Stomach smooth muscle (tissue), 2 donors: Measurements from ENCODE around the gene ABAT.

Experiments used
- H3K27ac ChIP-seq: one replicate; pipeline ENCODE4 v1.7.0; 2013; ENCODE audit warnings: mild to moderate bottlenecking, low read length, inconsistent platforms
- H3K27me3 ChIP-seq, 2 donors: one replicate each; pipeline ENCODE4 v1.7.0; 2013; ENCODE audit warnings: low read length in 2 of 2; ENCODE audit not compliant: insufficient read depth in 2 of 2, control insufficient read depth in 1 of 2
- H3K36me3 ChIP-seq, 2 donors: one replicate each; pipeline ENCODE4 v1.7.0; 2013; ENCODE audit warnings: low read length in 2 of 2; ENCODE audit not compliant: control insufficient read depth in 2 of 2, insufficient read depth in 2 of 2
- H3K4me1 ChIP-seq: one replicate; pipeline ENCODE4 v1.7.0; 2013; ENCODE audit warnings: low read length; ENCODE audit not compliant: control insufficient read depth, insufficient read depth
- H3K4me3 ChIP-seq, 2 donors: one replicate each; pipeline ENCODE4 v1.7.0; 2013; ENCODE audit warnings: low read length in 2 of 2
- H3K9ac ChIP-seq, 2 donors: one replicate each; pipeline ENCODE4 v1.7.0; 2013; ENCODE audit warnings: low read length in 2 of 2, mild to moderate bottlenecking in 1 of 2
- H3K9me3 ChIP-seq, 2 donors: one replicate each; pipeline ENCODE4 v1.7.0; 2013; ENCODE audit warnings: low read length in 2 of 2; ENCODE audit not compliant: control insufficient read depth in 2 of 2
- donor health status: healthy.
- donor health status: Pancreatic carcinoma.

Gene ABAT

GRCh38 chr16:8634991-8635736 lies 39.3 kb upstream of the ABAT start:
- Histone ChIP-seq H3K9me3 (no peaks in the 10 kb centered on the region), H3K27me3 (no peaks in the 10 kb centered on the region), H3K4me1 (no peaks in the 10 kb centered on the region), H3K4me3 (no peak overlapping the region), H3K36me3 (peaks cover 37 to 72% of the 10 kb centered on the region in 2 donors), H3K27ac (no peak overlapping the region), H3K9ac (no peak overlapping the region)

GRCh38 chr16:8639694-8640093 lies 34.7 kb upstream of the ABAT start:
- Histone ChIP-seq H3K27ac (no peak overlapping the region), H3K27me3 (no peaks in the 10 kb centered on the region), H3K4me3 (no peak overlapping the region), H3K9me3 (no peaks in the 10 kb centered on the region), H3K4me1 (no peaks in the 10 kb centered on the region), H3K36me3 (peaks cover 62 to 80% of the 10 kb centered on the region in 2 donors), H3K9ac (no peak overlapping the region)

GRCh38 chr16:8641671-8642070 lies 32.7 kb upstream of the ABAT start:
- no peak overlapping the region for H3K4me3 ChIP-seq
- no peaks in the 10 kb centered on the region for H3K9me3 ChIP-seq
- no peaks in the 10 kb centered on the region for H3K4me1 ChIP-seq
- no peaks in the 10 kb centered on the region for H3K27me3 ChIP-seq
- H3K9ac ChIP-seq: no peak overlapping the region
- no peak overlapping the region for H3K27ac ChIP-seq
- peaks cover 71 to 80% of the 10 kb centered on the region in 2 donors for H3K36me3 ChIP-seq

GRCh38 chr16:8642146-8642545 lies 32.3 kb upstream of the ABAT start:
- Histone ChIP-seq H3K4me3 (no peak overlapping the region), H3K36me3 (peaks cover 69 to 80% of the 10 kb centered on the region in 2 donors), H3K9me3 (no peaks in the 10 kb centered on the region), H3K27ac (no peak overlapping the region), H3K9ac (no peak overlapping the region), H3K4me1 (no peaks in the 10 kb centered on the region), H3K27me3 (no peaks in the 10 kb centered on the region)

- Histone ChIP-seq H3K4me1 (no peaks in the 10 kb centered on the region), H3K36me3 (peaks cover 66 to 75% of the 10 kb centered on the region in 2 donors), H3K9me3 (no peaks in the 10 kb centered on the region), H3K27me3 (no peaks in the 10 kb centered on the region), H3K9ac (no peak overlapping the region), H3K4me3 (no peak overlapping the region), H3K27ac (no peak overlapping the region)
These were observed 29.9 kb upstream of the ABAT start for GRCh38 chr16:8644211-8645140.

- H3K27me3 ChIP-seq: no peaks in the 10 kb centered on the region
- no peak overlapping the region for H3K4me3 ChIP-seq
- no peaks in the 10 kb centered on the region for H3K4me1 ChIP-seq
- H3K9me3 ChIP-seq: no peaks in the 10 kb centered on the region
- peaks cover 60 to 68% of the 10 kb centered on the region in 2 donors for H3K36me3 ChIP-seq
- H3K27ac ChIP-seq: no peak overlapping the region
- H3K9ac ChIP-seq: no peak overlapping the region
These were observed 29.3 kb upstream of the ABAT start for GRCh38 chr16:8645141-8645521.

GRCh38 chr16:8645831-8646230 lies 28.6 kb upstream of the ABAT start:
- Histone ChIP-seq H3K9me3 (no peaks in the 10 kb centered on the region), H3K27ac (no peak overlapping the region), H3K27me3 (no peaks in the 10 kb centered on the region), H3K9ac (no peak overlapping the region), H3K4me3 (no peak overlapping the region), H3K4me1 (no peaks in the 10 kb centered on the region), H3K36me3 (peaks cover 59 to 66% of the 10 kb centered on the region in 2 donors)

GRCh38 chr16:8646326-8647053 lies 27.9 kb upstream of the ABAT start:
- no peaks in the 10 kb centered on the region for H3K4me1 ChIP-seq
- H3K9ac ChIP-seq: no peak overlapping the region
- H3K27me3 ChIP-seq: no peaks in the 10 kb centered on the region
- no peaks in the 10 kb centered on the region for H3K9me3 ChIP-seq
- no peak overlapping the region for H3K4me3 ChIP-seq
- H3K36me3 ChIP-seq: peaks cover 53 to 61% of the 10 kb centered on the region in 2 donors
- no peak overlapping the region for H3K27ac ChIP-seq

GRCh38 chr16:8647721-8648318 lies 26.6 kb upstream of the ABAT start:
- H3K36me3 ChIP-seq: peaks cover 40 to 48% of the 10 kb centered on the region in 2 donors
- H3K27me3 ChIP-seq: no peaks in the 10 kb centered on the region
- no peak overlapping the region for H3K9ac ChIP-seq
- no peak overlapping the region for H3K4me3 ChIP-seq
- no peak overlapping the region for H3K27ac ChIP-seq
- H3K4me1 ChIP-seq: no peaks in the 10 kb centered on the region
- no peaks in the 10 kb centered on the region for H3K9me3 ChIP-seq

GRCh38 chr16:8648877-8649276 lies 25.5 kb upstream of the ABAT start:
- H3K4me1 ChIP-seq: no peaks in the 10 kb centered on the region
- H3K9ac ChIP-seq: no peak overlapping the region
- H3K36me3 ChIP-seq: peaks cover 34 to 40% of the 10 kb centered on the region in 2 donors
- no peaks in the 10 kb centered on the region for H3K27me3 ChIP-seq
- no peak overlapping the region for H3K4me3 ChIP-seq
- no peaks in the 10 kb centered on the region for H3K9me3 ChIP-seq
- no peak overlapping the region for H3K27ac ChIP-seq
